HepG2 (cell line): Measurements from ENCODE around the gene ZFAND2A. TPM values are rescaled to one million over a fixed set of nuclear protein-coding genes. Genes with fewer than 3 reads are reported as not detected.

Source experiments
- ATF7 ChIP-seq, 2 experiments: fragments of 450-650 bp in 1 of 2; sonication (generic) in 1 of 2; formaldehyde crosslinking in 1 of 2; IDR thresholded peaks; 2 replicates each; pipeline versions ENCODE4 v1.4.0 to v1.6.1; 2016 to 2020; ENCODE audit warnings: antibody characterized with exemption in 1 of 2, mild to moderate bottlenecking in 1 of 2, missing genetic modification reagents in 1 of 2
- BCLAF1 ChIP-seq: fragments of 450-650 bp; IDR thresholded peaks from 2 replicates; pipeline ENCODE4 v1.6.1; 2017; ENCODE audit warnings: mild to moderate bottlenecking
- FOXK2 ChIP-seq: fragments of 450-650 bp; IDR thresholded peaks from 2 replicates; pipeline ENCODE4 v1.6.1; 2016
- MED1 ChIP-seq: sonication (generic); formaldehyde crosslinking; IDR thresholded peaks from 2 replicates; pipeline ENCODE4 v1.4.0; 2020; ENCODE audit warnings: missing genetic modification reagents
- TMF1 ChIP-seq: sonication (generic); formaldehyde crosslinking; IDR thresholded peaks from 2 replicates; pipeline ENCODE4 v1.8.1; 2022; ENCODE audit warnings: low read depth, missing genetic modification reagents
- ZBTB20 ChIP-seq: sonication (generic); formaldehyde crosslinking; IDR thresholded peaks from 2 replicates; pipeline ENCODE4 v1.8.1; 2023; ENCODE audit warnings: missing genetic modification reagents, low read depth, mild to moderate bottlenecking, borderline replicate concordance
- ZMAT5 ChIP-seq: sonication (generic); formaldehyde crosslinking; IDR thresholded peaks from 2 replicates; pipeline ENCODE4 v1.5.0; 2020; ENCODE audit warnings: mild to moderate bottlenecking, low read depth, missing genetic modification reagents, borderline replicate concordance
- ZNF335 ChIP-seq: sonication (generic); formaldehyde crosslinking; IDR thresholded peaks from 2 replicates; pipeline ENCODE4 v1.4.0; 2020; ENCODE audit warnings: missing genetic modification reagents
- ZNF747 ChIP-seq: sonication (generic); formaldehyde crosslinking; IDR thresholded peaks from 2 replicates; pipeline ENCODE4 v1.8.1; 2023; ENCODE audit warnings: missing genetic modification reagents, mild to moderate bottlenecking, borderline replicate concordance
- ZNF788 ChIP-seq: sonication (generic); formaldehyde crosslinking; IDR thresholded peaks from 2 replicates; pipeline ENCODE4 v1.5.0; 2020; ENCODE audit warnings: mild to moderate bottlenecking, missing genetic modification reagents, borderline replicate concordance
- ZSCAN22 ChIP-seq: sonication (generic); formaldehyde crosslinking; IDR thresholded peaks from 2 replicates; pipeline ENCODE4 v1.4.0; 2020; ENCODE audit warnings: mild to moderate bottlenecking, missing genetic modification reagents
- polyA plus RNA-seq, 8 experiments: library from polyadenylated mRNA; depleted of rRNA in 3 of 8; stranded (reverse) in 7 of 8; unstranded in 1 of 8; fragments of >200 nt; fragmentation: Illumina TruSeq in 4 of 8; extraction: Trizol in 4 of 8; gene quantifications; 2 replicates each; pipeline versions ENCODE4 v1.2.1 to v1.2.3, GENCODE V29; 2011 to 2016; ENCODE audit warnings: low read depth in 4 of 8, missing spikeins in 1 of 8, mixed read lengths in 1 of 8; ENCODE audit not compliant: insufficient read depth in 1 of 8
- total RNA-seq, 5 experiments: library from RNA; depleted of rRNA; stranded (reverse); fragments of >200 nt; fragmentation: Illumina TruSeq; extraction: Trizol; gene quantifications; 2 replicates each; pipeline ENCODE4 v1.2.3, GENCODE V29; 2016; ENCODE audit warnings: low read depth in 1 of 5
- TF ChIP-seq, protein P1 (sequence below): sonication (generic); formaldehyde crosslinking; IDR thresholded peaks from 2 replicates; pipeline ENCODE4 v1.8.1; 2023; ENCODE audit warnings: mild to moderate bottlenecking, moderate library complexity, missing genetic modification reagents
- TF ChIP-seq, protein P2 (sequence below): sonication (generic); formaldehyde crosslinking; IDR thresholded peaks from 2 replicates; pipeline ENCODE4 v1.4.0; 2020; ENCODE audit warnings: missing genetic modification reagents
- TF ChIP-seq, protein P3 (sequence below): sonication (generic); formaldehyde crosslinking; IDR thresholded peaks from 2 replicates; pipeline ENCODE4 v1.4.0; 2020; ENCODE audit warnings: missing genetic modification reagents, borderline replicate concordance

Gene ZFAND2A
- total and polyA plus RNA-seq, 2 of the 13 experiments (the other 11 are each of a cell fraction or from before 2014, with no cell fraction given) = 140 to 153 TPM

GRCh38 chr7:1156782-1157535 lies 3.0 kb downstream of the ZFAND2A start (continued):
- no peak for TF ChIP-seq BCLAF1
- TF ChIP-seq ZNF747 (CRISPR knock-in tag) = peak; percentile 80; the same call in 1 of the 2 replicates
- TF ChIP-seq FOXK2 = peak; percentile 99
- TF ChIP-seq TMF1 (CRISPR knock-in tag) = peak; percentile 40; the same call in 1 of the 2 replicates
- TF ChIP-seq MED1 (CRISPR knock-in tag) = peak; percentile 98
- peak; percentile 81 for TF ChIP-seq ATF7 (IDR thresholded peaks at IDR 0.05)
- TF ChIP-seq ATF7 (CRISPR knock-in tag; IDR thresholded peaks at IDR 0.05) = peak; percentile 93
- TF ChIP-seq, protein P1, sequence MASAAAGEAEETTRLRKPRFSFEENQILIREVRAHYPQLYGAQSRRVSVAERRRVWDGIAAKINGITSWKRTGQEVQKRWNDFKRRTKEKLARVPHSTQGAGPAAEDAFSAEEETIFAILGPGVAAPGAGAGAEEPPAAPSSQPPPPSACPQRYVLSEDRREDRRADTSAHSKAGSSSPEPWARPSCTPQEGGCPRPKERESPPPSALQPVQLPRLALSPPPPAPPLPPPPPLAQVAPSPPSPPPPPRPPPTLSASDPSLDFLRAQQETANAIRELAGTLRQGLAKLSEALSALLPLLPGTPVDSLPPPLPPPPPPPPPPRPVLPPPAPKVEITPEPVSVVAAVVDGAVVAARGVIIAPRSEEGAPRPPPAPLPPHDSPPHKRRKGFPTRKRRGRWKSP = 0 out of 2 replicates have a peak, but pooled peaks have one; percentile 41
- TF ChIP-seq, protein P2, sequence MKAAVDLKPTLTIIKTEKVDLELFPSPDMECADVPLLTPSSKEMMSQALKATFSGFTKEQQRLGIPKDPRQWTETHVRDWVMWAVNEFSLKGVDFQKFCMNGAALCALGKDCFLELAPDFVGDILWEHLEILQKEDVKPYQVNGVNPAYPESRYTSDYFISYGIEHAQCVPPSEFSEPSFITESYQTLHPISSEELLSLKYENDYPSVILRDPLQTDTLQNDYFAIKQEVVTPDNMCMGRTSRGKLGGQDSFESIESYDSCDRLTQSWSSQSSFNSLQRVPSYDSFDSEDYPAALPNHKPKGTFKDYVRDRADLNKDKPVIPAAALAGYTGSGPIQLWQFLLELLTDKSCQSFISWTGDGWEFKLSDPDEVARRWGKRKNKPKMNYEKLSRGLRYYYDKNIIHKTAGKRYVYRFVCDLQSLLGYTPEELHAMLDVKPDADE = no peak
- TF ChIP-seq ZMAT5 = no peak
- TF ChIP-seq ZNF335 = peak; percentile 80; the same call in 1 of the 2 replicates
- TF ChIP-seq ZBTB20 (CRISPR knock-in tag) = peak; percentile 66; the same call in 1 of the 2 replicates
- TF ChIP-seq ZSCAN22 (CRISPR knock-in tag) = no peak
- TF ChIP-seq, protein P3, sequence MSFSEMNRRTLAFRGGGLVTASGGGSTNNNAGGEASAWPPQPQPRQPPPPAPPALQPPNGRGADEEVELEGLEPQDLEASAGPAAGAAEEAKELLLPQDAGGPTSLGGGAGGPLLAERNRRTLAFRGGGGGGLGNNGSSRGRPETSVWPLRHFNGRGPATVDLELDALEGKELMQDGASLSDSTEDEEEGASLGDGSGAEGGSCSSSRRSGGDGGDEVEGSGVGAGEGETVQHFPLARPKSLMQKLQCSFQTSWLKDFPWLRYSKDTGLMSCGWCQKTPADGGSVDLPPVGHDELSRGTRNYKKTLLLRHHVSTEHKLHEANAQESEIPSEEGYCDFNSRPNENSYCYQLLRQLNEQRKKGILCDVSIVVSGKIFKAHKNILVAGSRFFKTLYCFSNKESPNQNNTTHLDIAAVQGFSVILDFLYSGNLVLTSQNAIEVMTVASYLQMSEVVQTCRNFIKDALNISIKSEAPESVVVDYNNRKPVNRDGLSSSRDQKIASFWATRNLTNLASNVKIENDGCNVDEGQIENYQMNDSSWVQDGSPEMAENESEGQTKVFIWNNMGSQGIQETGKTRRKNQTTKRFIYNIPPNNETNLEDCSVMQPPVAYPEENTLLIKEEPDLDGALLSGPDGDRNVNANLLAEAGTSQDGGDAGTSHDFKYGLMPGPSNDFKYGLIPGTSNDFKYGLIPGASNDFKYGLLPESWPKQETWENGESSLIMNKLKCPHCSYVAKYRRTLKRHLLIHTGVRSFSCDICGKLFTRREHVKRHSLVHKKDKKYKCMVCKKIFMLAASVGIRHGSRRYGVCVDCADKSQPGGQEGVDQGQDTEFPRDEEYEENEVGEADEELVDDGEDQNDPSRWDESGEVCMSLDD (CRISPR knock-in tag) = peak; percentile 48; the same call in 1 of the 2 replicates
- TF ChIP-seq ZNF788 (CRISPR knock-in tag) = peak; percentile 92; the same call in 1 of the 2 replicates
